Measurements from ENCODE around the gene FNBP1. TPM values are rescaled to one million over a fixed set of nuclear protein-coding genes. Genes with fewer than 3 reads are reported as not detected.

FNBP1 gene
- total RNA-seq, 1 donor from 2014 or later: 34.9 TPM

DNA sequence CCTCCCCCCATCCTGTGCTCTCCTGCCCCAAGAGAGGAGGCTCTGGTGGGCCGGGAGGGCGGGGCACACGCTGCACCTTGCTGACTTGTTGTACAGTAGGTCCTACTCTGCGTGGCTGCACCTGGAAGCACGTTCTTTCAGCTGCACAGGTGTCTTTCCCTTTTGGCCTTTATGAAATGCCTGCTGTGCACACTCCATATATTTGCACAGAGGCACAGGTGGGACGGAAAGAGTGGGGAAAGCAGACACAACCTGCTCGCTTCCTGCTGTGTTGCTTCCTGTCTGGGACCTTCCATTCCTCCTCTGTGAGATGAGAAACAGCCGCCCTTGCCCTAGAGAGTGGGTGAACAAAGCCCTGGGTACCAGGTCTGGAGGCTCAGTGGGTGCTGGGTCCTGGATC is 203.0 kb downstream of the FNBP1 start:
- H3K9me3 Mint-ChIP-seq: no peaks in the 10 kb centered on the region

DNA sequence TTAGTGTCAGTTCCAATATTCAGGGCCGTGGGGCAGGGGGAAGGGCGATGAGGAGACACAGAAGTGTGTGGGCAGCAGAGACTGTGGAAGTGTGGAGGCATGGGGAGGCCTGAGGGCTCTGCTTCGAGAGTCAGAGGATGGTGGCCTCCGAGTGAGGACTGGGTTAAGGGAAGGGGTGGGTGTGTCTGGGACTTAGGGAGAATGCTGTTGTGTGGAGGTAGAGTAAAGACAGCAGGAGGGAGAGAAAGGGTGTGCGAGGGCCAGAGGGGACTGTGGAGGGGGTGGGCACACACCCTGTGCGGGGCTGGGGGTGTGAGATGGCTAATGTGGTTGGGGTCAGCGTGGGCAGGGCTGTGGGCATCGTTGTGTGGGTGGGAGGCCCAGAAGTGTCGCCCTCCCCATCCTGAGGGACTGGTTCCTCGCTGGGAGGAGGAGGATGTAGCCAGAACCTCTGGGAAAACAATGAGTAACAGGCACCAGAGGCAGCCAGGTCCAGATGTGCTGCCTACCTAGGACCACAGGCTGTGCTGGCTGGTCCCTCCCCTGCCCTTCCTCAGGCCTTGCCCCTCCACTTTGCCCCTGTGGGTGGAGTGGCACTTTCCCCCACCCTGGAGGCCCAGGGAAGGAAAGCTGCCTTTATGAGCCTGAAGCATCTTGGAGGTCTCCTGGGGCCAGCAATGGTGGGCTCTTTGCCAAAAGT is 203.5 kb downstream of the FNBP1 start:
- Histone ChIP-seq H3K4me2 (no peak overlapping the region), H2AFZ (replicated peaks) (no peak overlapping the region), H3K36me3 (no peaks in the 10 kb centered on the region), H3K4me1 (no peaks in the 10 kb centered on the region), H3K9ac (no peak overlapping the region), H4K20me1 (ENCODE audit: low read depth) (peaks cover 5% of the 10 kb centered on the region), H3K27me3 (no peaks in the 10 kb centered on the region), H3K9me3 (ENCODE audit: low read depth) (no peaks in the 10 kb centered on the region), H3K79me2 (ENCODE audit: low read depth) (peaks cover 13% of the 10 kb centered on the region), H3K4me3 (no peak overlapping the region), H3F3A (ENCODE audit: low read depth) (peaks cover 11% of the 10 kb centered on the region), H3K27ac (no peak overlapping the region)
- H3K4me1 Mint-ChIP-seq: peaks cover 43% of the 10 kb centered on the region
- no peak for TF ChIP-seq EZH2 (IDR thresholded peaks at IDR 0.05)
- no peak for TF ChIP-seq EZH2phosphoT487 (IDR thresholded peaks at IDR 0.05)
- TF ChIP-seq, protein P1, sequence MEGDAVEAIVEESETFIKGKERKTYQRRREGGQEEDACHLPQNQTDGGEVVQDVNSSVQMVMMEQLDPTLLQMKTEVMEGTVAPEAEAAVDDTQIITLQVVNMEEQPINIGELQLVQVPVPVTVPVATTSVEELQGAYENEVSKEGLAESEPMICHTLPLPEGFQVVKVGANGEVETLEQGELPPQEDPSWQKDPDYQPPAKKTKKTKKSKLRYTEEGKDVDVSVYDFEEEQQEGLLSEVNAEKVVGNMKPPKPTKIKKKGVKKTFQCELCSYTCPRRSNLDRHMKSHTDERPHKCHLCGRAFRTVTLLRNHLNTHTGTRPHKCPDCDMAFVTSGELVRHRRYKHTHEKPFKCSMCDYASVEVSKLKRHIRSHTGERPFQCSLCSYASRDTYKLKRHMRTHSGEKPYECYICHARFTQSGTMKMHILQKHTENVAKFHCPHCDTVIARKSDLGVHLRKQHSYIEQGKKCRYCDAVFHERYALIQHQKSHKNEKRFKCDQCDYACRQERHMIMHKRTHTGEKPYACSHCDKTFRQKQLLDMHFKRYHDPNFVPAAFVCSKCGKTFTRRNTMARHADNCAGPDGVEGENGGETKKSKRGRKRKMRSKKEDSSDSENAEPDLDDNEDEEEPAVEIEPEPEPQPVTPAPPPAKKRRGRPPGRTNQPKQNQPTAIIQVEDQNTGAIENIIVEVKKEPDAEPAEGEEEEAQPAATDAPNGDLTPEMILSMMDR (IDR thresholded peaks at IDR 0.05): no peak
- H3K27ac Mint-ChIP-seq: no peak overlapping the region
- peaks cover 2% of the 10 kb centered on the region for H3K36me3 Mint-ChIP-seq
- peak overlapping the region; percentile 1 for H3K4me3 Mint-ChIP-seq
- peaks cover 9% of the 10 kb centered on the region for H3K27me3 Mint-ChIP-seq (ENCODE audit: insufficient read depth, low read depth)
- no peak for DNase-seq (ENCODE audit: low spot score)
- no peaks in the 10 kb centered on the region for H3K9me3 Mint-ChIP-seq

More for the DNA sequence above, 203.0 kb downstream of the FNBP1 start:
- Histone ChIP-seq H3K79me2 (ENCODE audit: low read depth) (peaks cover 8% of the 10 kb centered on the region), H3K27me3 (no peaks in the 10 kb centered on the region), H3K9ac (no peak overlapping the region), H3K4me2 (no peak overlapping the region), H3F3A (ENCODE audit: low read depth) (peaks cover 6% of the 10 kb centered on the region), H3K36me3 (no peaks in the 10 kb centered on the region), H3K27ac (no peak overlapping the region), H4K20me1 (ENCODE audit: low read depth) (peaks cover 5% of the 10 kb centered on the region), H3K9me3 (ENCODE audit: low read depth) (no peaks in the 10 kb centered on the region), H3K4me1 (no peaks in the 10 kb centered on the region), H2AFZ (replicated peaks) (no peak overlapping the region), H3K4me3 (no peak overlapping the region)
- Mint-ChIP-seq H3K4me3 (no peak overlapping the region), H3K27ac (no peak overlapping the region), H3K4me1 (peaks cover 43% of the 10 kb centered on the region), H3K27me3 (ENCODE audit: insufficient read depth, low read depth) (peaks cover 9% of the 10 kb centered on the region), H3K36me3 (peaks cover 2% of the 10 kb centered on the region)
- no peak for DNase-seq (ENCODE audit: low spot score)
- TF ChIP-seq, protein P1 (IDR thresholded peaks at IDR 0.05): no peak
- TF ChIP-seq EZH2 (IDR thresholded peaks at IDR 0.05) (no peak), EZH2phosphoT487 (IDR thresholded peaks at IDR 0.05) (no peak)

DNA sequence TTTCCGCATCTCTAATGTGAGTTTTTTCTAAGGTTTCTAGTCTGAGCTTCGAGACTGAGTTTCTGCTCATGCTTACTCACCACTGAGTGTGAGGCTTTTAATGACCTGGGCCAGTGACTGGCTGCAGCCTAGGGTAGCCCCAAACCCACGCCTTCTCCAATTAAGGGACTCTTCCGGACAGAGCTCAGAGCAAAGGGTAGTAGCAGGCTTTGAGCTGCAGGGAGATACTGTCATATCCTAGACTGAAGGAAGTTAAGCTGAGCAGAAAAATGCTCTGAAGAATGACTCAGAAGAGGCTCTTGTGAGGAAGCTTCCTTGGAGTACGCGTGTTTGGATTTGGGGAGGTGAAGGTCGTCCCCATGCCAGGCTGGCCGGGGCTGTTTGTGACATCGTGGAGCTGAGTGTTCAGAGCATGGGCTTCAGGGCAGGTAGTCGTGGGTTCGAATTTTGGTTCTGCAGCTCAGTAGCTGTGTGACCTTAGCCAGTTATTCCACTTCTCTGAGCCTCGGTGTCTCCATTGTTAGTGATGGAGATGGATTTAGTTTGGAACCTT is 204.2 kb downstream of the FNBP1 start:
- DNase-seq (ENCODE audit: low spot score): no peak
- Histone ChIP-seq H3K36me3 (no peaks in the 10 kb centered on the region), H3K27me3 (no peaks in the 10 kb centered on the region), H4K20me1 (ENCODE audit: low read depth) (peaks cover 9% of the 10 kb centered on the region), H3K79me2 (ENCODE audit: low read depth) (peaks cover 20% of the 10 kb centered on the region), H3F3A (ENCODE audit: low read depth) (peaks cover 11% of the 10 kb centered on the region), H3K9ac (no peak overlapping the region), H2AFZ (replicated peaks) (no peak overlapping the region), H3K4me1 (peaks cover 5% of the 10 kb centered on the region), H3K27ac (no peak overlapping the region), H3K4me3 (no peak overlapping the region), H3K4me2 (no peak overlapping the region), H3K9me3 (ENCODE audit: low read depth) (no peaks in the 10 kb centered on the region)
- Mint-ChIP-seq H3K9me3 (no peaks in the 10 kb centered on the region), H3K27ac (no peak overlapping the region), H3K27me3 (ENCODE audit: insufficient read depth, low read depth) (peaks cover 9% of the 10 kb centered on the region), H3K36me3 (peaks cover 2% of the 10 kb centered on the region), H3K4me3 (no peak overlapping the region), H3K4me1 (peaks cover 49% of the 10 kb centered on the region)
- TF ChIP-seq EZH2 (IDR thresholded peaks at IDR 0.05) (no peak), EZH2phosphoT487 (IDR thresholded peaks at IDR 0.05) (no peak)
- TF ChIP-seq, protein P1 (IDR thresholded peaks at IDR 0.05): no peak

Small RNA genes lying within 50 kb of the gene (microRNA-seq; reads per million reads assigned to microRNA genes)
- not detected for gene MIR6855

Small RNA genes lying within 50 kb of the gene (small RNA-seq; reads per million reads assigned to genes)
- gene MIR6855: not detected

Other genes starting within 250 kb of the FNBP1 start
- gene TOR1B, start 240.0 kb downstream of the FNBP1 start, total RNA-seq (ENCODE audit: low replicate concordance): 12.2 and 19.0 TPM in 2 replicates
- 39.6 and 42.4 TPM in 2 replicates for gene TOR1A, start 219.1 kb downstream of the FNBP1 start, total RNA-seq (ENCODE audit: low replicate concordance)
- gene C9orf78, start 207.9 kb downstream of the FNBP1 start, total RNA-seq (ENCODE audit: low replicate concordance): 40.9 and 42.2 TPM in 2 replicates
- 10.8 and 25.2 TPM in 2 replicates for gene USP20, start 207.7 kb downstream of the FNBP1 start, total RNA-seq (ENCODE audit: low replicate concordance)
- 33.2 and 33.8 TPM in 2 replicates for gene GPR107, start 10.7 kb upstream of the FNBP1 start, total RNA-seq (ENCODE audit: low replicate concordance)
- gene NCS1, start 129.2 kb upstream of the FNBP1 start, total RNA-seq (ENCODE audit: low replicate concordance): 16.0 and 28.5 TPM in 2 replicates
- 0.15 and 0.40 TPM in 2 replicates for gene HMCN2, start 222.6 kb upstream of the FNBP1 start, total RNA-seq (ENCODE audit: low replicate concordance)